KMS-11 (cell line): Measurements from ENCODE around the gene GCSH.
A peak's percentile ranks its signal among the peaks of the same experiment; 100 is the strongest.

Source experiments
- H2AFZ ChIP-seq: fragments of 200-600 bp; sonication (generic); 2 replicates; pipeline ENCODE4 v1.6.1; 2016; ENCODE audit warnings: antibody characterized with exemption, mixed run types, low read depth
- H3K27ac ChIP-seq: fragments of 200-600 bp; sonication (generic); 2 replicates; pipeline ENCODE4 v1.6.1; 2016; ENCODE audit warnings: mild to moderate bottlenecking, mixed run types
- H3K27me3 ChIP-seq: fragments of 200-600 bp; sonication (generic); 2 replicates; pipeline ENCODE4 v1.6.1; 2017; ENCODE audit warnings: mild to moderate bottlenecking, low read depth, mixed run types, moderate library complexity; ENCODE audit not compliant: insufficient read depth
- H3K36me3 ChIP-seq: fragments of 200-600 bp; sonication (generic); 2 replicates; pipeline ENCODE4 v1.6.1; 2017; ENCODE audit warnings: mild to moderate bottlenecking, mixed run types; ENCODE audit not compliant: insufficient read depth
- H3K4me1 ChIP-seq: fragments of 200-600 bp; sonication (generic); 2 replicates; pipeline ENCODE4 v1.6.1; 2016; ENCODE audit warnings: mild to moderate bottlenecking, low read depth, mixed run types; ENCODE audit not compliant: poor library complexity, severe bottlenecking
- H3K4me2 ChIP-seq: fragments of 200-600 bp; sonication (generic); 2 replicates; pipeline ENCODE4 v1.7.0; 2016; ENCODE audit warnings: mild to moderate bottlenecking, mixed run types
- H3K4me3 ChIP-seq: fragments of 200-600 bp; sonication (generic); IDR thresholded peaks from 2 replicates; pipeline ENCODE4 v1.6.1; 2017; ENCODE audit warnings: low read depth, low read length, mixed read lengths; ENCODE audit not compliant: insufficient read depth
- H3K79me2 ChIP-seq: fragments of 200-600 bp; sonication (generic); 2 replicates; pipeline ENCODE4 v1.6.1; 2016; ENCODE audit warnings: low read depth, mixed run types; ENCODE audit not compliant: insufficient read depth
- H3K9ac ChIP-seq: fragments of 200-600 bp; sonication (generic); 2 replicates; pipeline ENCODE4 v1.6.1; 2016; ENCODE audit warnings: mild to moderate bottlenecking, mixed run types
- H4K20me1 ChIP-seq: fragments of 200-600 bp; sonication (generic); 2 replicates; pipeline ENCODE4 v1.6.1; 2016; ENCODE audit warnings: mild to moderate bottlenecking, mixed run types; ENCODE audit not compliant: insufficient read depth
- TF ChIP-seq, protein P1 (sequence below): fragments of 200-600 bp; sonication (generic); conservative IDR thresholded peaks from 2 replicates; pipeline ENCODE4 v1.6.1; 2017; ENCODE audit warnings: low read depth, mild to moderate bottlenecking, antibody characterized with exemption, low read length, moderate library complexity, mixed read lengths

Gene GCSH

GRCh38 chr16:81095953-81096714 lies at the start of gene GCSH:
Gene GCSH, minus strand, starts transcription at chr16:81096395. Its CDS starts 117 bp downstream, at chr16:81096278.
- no peaks in the 10 kb centered on the region for H3K27me3 ChIP-seq
- peak within 1 kb of the TSS; percentile 18; the same call in 1 of the 2 replicates for H3K27ac ChIP-seq
- peak within 1 kb of the TSS; percentile 74 for H2AFZ ChIP-seq

DNA sequence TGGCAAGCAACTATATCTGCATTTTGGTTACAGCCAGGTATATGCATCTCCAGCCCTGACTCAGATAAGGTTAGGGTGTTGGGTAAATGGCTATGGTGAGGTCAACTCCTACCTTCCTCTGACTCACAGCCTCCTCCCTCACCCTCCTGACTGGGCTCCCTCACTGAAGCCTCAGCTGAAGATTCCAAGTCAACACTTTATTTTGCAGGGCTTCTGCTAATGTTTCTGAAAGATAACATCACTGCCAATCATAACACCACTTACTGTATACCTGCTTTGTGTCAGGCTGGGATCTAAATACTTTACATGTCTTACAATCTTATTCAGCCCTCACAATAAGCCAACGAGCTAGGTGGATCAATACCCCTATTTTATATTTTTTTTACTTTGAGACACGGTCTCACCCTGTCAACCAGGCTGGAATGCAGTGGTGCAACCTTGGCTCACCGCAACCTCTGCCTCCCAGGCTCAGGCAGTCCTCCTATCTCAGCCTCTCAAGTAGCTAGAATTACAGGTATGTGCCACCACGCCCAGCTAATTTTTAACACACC lies 47.8 kb upstream of the GCSH start:
- H3K27ac ChIP-seq = no peak overlapping the region
- H3K36me3 ChIP-seq = no peaks in the 10 kb centered on the region
- no peaks in the 10 kb centered on the region for H3K79me2 ChIP-seq
- no peaks in the 10 kb centered on the region for H3K27me3 ChIP-seq
- H2AFZ ChIP-seq = no peak overlapping the region
- H3K4me1 ChIP-seq = no peaks in the 10 kb centered on the region
- H3K4me3 ChIP-seq = no peak overlapping the region
- H3K9ac ChIP-seq = no peak overlapping the region
- H3K4me2 ChIP-seq = no peak overlapping the region
- H4K20me1 ChIP-seq = no peaks in the 10 kb centered on the region
- TF ChIP-seq, protein P1, sequence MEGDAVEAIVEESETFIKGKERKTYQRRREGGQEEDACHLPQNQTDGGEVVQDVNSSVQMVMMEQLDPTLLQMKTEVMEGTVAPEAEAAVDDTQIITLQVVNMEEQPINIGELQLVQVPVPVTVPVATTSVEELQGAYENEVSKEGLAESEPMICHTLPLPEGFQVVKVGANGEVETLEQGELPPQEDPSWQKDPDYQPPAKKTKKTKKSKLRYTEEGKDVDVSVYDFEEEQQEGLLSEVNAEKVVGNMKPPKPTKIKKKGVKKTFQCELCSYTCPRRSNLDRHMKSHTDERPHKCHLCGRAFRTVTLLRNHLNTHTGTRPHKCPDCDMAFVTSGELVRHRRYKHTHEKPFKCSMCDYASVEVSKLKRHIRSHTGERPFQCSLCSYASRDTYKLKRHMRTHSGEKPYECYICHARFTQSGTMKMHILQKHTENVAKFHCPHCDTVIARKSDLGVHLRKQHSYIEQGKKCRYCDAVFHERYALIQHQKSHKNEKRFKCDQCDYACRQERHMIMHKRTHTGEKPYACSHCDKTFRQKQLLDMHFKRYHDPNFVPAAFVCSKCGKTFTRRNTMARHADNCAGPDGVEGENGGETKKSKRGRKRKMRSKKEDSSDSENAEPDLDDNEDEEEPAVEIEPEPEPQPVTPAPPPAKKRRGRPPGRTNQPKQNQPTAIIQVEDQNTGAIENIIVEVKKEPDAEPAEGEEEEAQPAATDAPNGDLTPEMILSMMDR = no peak

More at GRCh38 chr16:81095953-81096714, at the start of gene GCSH:
- peaks cover 13% of the 10 kb centered on the region for H3K4me1 ChIP-seq
- peaks cover 4% of the 10 kb centered on the region; the same call in 1 of the 2 replicates for H3K79me2 ChIP-seq
- peak within 1 kb of the TSS; percentile 81 for H3K4me2 ChIP-seq
- TF ChIP-seq, protein P1 = no peak
- H4K20me1 ChIP-seq = no peaks in the 10 kb centered on the region
- no peak within 1 kb of the TSS for H3K4me3 ChIP-seq
- no peaks in the 10 kb centered on the region for H3K36me3 ChIP-seq
- H3K9ac ChIP-seq = peak within 1 kb of the TSS; percentile 75

GRCh38 chr16:81142864-81143263 lies 46.7 kb upstream of the GCSH start:
- TF ChIP-seq, protein P1 = no peak
- H3K79me2 ChIP-seq = no peaks in the 10 kb centered on the region
- no peaks in the 10 kb centered on the region for H4K20me1 ChIP-seq
- H2AFZ ChIP-seq = no peak overlapping the region
- no peak overlapping the region for H3K9ac ChIP-seq
- no peaks in the 10 kb centered on the region for H3K36me3 ChIP-seq
- no peaks in the 10 kb centered on the region for H3K4me1 ChIP-seq
- no peak overlapping the region for H3K4me3 ChIP-seq
- H3K27me3 ChIP-seq = no peaks in the 10 kb centered on the region
- H3K27ac ChIP-seq = no peak overlapping the region
- H3K4me2 ChIP-seq = no peak overlapping the region

DNA sequence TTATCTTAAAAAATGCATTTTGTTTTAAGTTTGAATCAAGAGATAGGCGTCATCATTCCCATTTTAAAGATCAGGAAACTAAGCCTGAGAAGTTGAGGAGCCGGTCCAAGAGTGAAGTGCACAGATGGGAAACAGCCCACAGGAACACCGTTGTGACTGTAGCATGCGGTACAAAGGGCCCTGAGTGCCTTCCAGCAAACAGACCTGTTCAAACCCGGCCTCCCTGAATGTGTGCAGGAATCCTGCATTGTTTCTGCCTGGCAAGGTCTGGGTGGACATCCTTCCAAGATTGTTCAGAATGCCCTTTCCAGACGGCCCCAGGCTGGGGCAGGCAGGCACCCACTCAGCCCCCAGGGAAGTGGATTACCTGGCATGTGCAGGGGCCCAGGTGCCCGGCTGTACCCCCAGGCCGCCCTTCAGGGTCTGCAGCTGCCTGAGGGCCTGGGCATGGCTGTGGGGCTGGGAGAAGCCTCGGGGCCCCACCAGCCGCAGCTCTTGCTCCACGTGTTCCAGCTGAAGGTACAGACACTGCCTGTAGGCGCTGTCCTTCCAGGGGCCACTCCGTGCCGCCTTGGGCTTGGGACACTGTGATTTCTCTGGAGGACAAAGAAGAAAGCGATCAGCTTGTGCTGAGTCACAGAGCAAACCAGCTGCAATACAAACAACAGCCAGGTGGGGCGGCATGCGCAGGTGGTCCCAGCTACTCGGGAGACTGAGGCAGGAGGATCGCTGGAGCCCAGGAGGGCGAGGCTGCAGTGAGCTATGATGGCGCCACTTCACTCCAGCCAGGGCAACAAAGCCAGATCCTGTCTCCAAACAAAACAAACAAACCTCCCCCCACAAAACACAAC lies 45.0 kb upstream of the GCSH start:
- Histone ChIP-seq H3K27ac (no peak overlapping the region), H3K9ac (no peak overlapping the region), H2AFZ (no peak overlapping the region)

More for the DNA sequence above, 45.0 kb upstream of the GCSH start:
- H3K4me3 ChIP-seq = no peak overlapping the region
- H3K27me3 ChIP-seq = no peaks in the 10 kb centered on the region
- no peaks in the 10 kb centered on the region for H3K36me3 ChIP-seq
- no peak overlapping the region for H3K4me2 ChIP-seq
- no peaks in the 10 kb centered on the region for H3K4me1 ChIP-seq
- TF ChIP-seq, protein P1 = peak; percentile 34; the same call in 1 of the 2 replicates
- no peaks in the 10 kb centered on the region for H4K20me1 ChIP-seq
- H3K79me2 ChIP-seq = no peaks in the 10 kb centered on the region
